Epithelial cell of proximal tubule (primary cell): ENCODE data around the gene ZNF526. TPM values are rescaled to one million over a fixed set of nuclear protein-coding genes. Genes with fewer than 3 reads are reported as not detected.

ENCODE experiments used
- DNase-seq: peaks from one replicate; pipeline ENCODE4 v3.0.0-alpha.2; 2011; ENCODE audit warnings: low read depth
- H3K4me3 ChIP-seq: 2 replicates; pipeline ENCODE4 v1.5.1; 2011; ENCODE audit warnings: low read depth, mild to moderate bottlenecking, low read length
- total RNA-seq: library from RNA; depleted of rRNA; stranded (reverse); fragments of >200 nt; gene quantifications from 2 replicates; pipeline ENCODE4 v1.2.3, GENCODE V29; 2015
- TF ChIP-seq, protein P1 (sequence below): conservative IDR thresholded peaks from 2 replicates; pipeline ENCODE4 v1.5.1; 2012; ENCODE audit warnings: low read depth, mild to moderate bottlenecking, low read length

Gene ZNF526
- total RNA-seq, 1 donor from 2014 or later: 3.9 TPM

GRCh38 chr19:42201489-42202289 is 18.4 kb upstream of the ZNF526 start:
- H3K4me3 ChIP-seq: no peak overlapping the region
- no peak for DNase-seq
- TF ChIP-seq, protein P1, sequence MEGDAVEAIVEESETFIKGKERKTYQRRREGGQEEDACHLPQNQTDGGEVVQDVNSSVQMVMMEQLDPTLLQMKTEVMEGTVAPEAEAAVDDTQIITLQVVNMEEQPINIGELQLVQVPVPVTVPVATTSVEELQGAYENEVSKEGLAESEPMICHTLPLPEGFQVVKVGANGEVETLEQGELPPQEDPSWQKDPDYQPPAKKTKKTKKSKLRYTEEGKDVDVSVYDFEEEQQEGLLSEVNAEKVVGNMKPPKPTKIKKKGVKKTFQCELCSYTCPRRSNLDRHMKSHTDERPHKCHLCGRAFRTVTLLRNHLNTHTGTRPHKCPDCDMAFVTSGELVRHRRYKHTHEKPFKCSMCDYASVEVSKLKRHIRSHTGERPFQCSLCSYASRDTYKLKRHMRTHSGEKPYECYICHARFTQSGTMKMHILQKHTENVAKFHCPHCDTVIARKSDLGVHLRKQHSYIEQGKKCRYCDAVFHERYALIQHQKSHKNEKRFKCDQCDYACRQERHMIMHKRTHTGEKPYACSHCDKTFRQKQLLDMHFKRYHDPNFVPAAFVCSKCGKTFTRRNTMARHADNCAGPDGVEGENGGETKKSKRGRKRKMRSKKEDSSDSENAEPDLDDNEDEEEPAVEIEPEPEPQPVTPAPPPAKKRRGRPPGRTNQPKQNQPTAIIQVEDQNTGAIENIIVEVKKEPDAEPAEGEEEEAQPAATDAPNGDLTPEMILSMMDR: no peak

DNA sequence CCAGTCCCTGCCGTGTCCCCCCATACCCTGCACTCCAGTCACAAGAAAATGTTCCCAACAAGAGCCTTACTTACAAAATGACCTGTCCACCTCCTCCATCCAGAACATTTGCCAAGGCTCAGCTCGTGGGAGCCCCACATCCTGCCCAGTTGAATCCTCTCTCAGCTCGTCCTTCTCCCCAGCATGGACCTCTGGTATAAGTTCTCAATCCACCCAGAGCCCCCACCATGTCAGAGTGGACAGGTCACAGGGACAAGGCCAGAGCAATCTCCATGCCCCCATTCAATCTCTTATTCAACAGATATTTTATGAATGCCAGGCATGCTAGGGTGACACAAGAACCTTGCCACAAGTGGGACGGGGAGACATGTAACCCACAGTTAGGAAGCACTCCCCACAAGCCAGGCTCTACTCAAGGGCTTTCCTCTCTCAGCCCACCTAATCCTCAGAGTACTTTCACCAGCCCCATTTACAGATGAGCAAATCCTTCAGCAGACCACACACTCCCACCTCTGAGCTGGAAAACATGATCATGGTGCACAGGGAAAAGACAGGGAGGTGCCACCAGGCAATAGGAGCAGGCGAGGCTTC is 17.7 kb upstream of the ZNF526 start:
- DNase-seq: no peak
- TF ChIP-seq, protein P1: no peak
- no peak overlapping the region for H3K4me3 ChIP-seq

DNA sequence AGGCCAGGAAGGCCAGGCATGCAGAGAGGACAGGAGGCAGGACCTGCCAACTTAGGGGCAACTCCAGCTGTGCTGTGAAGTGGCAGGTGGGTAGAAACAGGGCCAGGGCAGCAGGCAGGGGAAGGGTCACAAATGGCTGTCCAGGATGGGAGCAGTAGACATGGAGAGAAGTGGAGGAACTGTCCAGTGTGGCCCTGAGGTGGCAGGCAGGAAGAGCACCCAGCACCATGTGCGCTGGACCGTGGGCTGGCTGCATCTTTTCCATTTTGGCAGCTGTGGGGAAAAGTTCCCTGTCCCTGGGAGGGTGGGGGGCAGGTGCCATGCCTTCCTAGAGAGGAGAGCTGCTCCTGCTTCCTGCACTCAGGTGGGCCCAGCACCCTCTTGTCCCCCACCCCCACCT is 16.4 kb upstream of the ZNF526 start:
- TF ChIP-seq, protein P1: no peak
- H3K4me3 ChIP-seq: no peak overlapping the region
- DNase-seq: no peak

DNA sequence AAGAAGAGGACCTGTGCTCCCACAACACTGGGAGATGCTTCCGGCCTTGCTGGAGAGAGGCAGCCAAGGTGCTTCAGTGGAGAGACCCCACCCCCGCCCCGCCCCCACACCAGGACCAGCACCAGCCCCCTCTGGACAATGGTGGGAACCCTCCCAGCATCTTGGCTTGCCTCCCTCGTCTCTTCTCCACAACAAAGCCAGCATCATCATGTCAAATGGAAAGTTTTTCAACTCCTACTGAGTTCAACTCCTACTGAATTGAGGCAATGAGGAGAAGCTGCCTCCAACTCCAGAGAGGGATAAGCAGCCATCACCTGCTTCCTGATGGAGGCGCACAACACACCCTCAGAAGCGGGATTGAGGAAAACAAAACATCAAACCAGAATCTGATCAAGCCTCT is 15.4 kb upstream of the ZNF526 start:
- TF ChIP-seq, protein P1: no peak
- DNase-seq: no peak
- no peak overlapping the region for H3K4me3 ChIP-seq

GRCh38 chr19:42206871-42207755 is 13.0 kb upstream of the ZNF526 start:
- DNase-seq: no peak
- H3K4me3 ChIP-seq: no peak overlapping the region
- TF ChIP-seq, protein P1: no peak

DNA sequence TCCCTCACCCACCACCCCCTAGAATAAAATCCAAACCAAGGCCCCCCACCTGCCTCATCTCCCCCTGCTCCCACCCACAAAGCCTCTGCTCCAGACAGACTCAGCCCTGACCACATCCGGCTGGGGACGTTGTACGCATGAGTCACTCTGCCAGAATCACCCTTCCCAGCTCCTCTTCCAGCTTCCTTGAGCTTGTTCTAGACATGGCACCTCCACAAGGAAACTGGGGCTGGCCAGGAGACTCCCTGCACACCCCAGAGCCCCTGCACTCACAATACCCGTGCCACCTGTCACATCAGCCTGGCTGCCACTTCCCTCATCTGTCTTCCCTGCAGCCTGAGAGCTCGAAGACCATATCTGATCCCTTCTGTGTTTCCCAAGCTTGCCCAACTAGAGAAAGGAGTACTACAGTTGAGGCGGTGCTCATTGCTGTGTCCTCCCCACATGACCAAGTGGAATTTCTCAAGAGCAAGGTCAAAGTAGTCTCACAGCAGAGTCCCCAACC is 12.3 kb upstream of the ZNF526 start:
- H3K4me3 ChIP-seq: no peak overlapping the region
- TF ChIP-seq, protein P1: no peak
- no peak for DNase-seq
